LNCAP (cell line): ENCODE results near the gene FANCC.

Experiments
- TF ChIP-seq, protein P1 (sequence below): fragments of 450-650 bp; IDR thresholded peaks from 2 replicates; pipeline ENCODE4 v1.5.1; 2017; ENCODE audit warnings: mild to moderate bottlenecking

FANCC gene

DNA sequence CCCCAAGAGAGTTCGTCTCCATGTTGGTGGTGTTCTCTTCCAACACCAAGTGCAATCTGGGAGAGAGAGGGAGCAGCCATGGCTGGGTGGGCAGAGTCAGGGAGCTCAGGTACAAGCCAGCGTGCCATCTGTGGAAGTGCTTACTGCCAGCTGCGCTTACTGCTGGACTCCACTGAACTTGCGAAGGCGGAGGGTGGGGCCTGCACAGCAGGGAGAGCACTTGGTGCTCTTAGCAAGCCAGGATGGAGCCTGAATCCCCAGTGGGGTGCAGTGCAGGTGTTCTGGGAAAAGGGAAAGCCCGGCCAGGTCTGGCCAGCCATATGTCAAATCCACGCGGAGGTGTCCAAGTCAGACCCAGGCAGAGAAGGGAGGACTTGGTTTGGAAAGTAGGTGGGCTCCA lies 142.0 kb downstream of the FANCC start:
- TF ChIP-seq, protein P1, sequence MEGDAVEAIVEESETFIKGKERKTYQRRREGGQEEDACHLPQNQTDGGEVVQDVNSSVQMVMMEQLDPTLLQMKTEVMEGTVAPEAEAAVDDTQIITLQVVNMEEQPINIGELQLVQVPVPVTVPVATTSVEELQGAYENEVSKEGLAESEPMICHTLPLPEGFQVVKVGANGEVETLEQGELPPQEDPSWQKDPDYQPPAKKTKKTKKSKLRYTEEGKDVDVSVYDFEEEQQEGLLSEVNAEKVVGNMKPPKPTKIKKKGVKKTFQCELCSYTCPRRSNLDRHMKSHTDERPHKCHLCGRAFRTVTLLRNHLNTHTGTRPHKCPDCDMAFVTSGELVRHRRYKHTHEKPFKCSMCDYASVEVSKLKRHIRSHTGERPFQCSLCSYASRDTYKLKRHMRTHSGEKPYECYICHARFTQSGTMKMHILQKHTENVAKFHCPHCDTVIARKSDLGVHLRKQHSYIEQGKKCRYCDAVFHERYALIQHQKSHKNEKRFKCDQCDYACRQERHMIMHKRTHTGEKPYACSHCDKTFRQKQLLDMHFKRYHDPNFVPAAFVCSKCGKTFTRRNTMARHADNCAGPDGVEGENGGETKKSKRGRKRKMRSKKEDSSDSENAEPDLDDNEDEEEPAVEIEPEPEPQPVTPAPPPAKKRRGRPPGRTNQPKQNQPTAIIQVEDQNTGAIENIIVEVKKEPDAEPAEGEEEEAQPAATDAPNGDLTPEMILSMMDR = no peak

DNA sequence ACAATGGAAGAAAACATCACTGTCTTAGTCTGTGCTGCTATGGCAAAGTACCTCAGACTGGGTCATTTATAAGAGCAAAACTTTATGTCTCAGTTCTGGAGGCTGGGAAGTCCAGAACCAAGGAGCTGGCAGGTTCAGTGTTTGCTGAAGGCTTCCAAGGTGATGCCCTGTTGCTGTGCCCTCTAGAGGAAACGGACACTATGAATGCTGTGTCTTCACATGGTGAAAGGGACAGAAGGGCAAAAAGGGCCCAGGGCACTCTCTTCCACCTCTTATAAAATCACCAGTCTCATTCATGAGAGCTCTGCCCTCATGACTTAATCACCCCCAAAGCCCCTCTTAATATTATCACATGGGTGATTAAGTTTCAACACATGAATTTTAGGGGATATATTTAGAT lies 143.5 kb downstream of the FANCC start:
- TF ChIP-seq, protein P1 = 0 out of 2 replicates have a peak, but pooled peaks have one; percentile 23

DNA sequence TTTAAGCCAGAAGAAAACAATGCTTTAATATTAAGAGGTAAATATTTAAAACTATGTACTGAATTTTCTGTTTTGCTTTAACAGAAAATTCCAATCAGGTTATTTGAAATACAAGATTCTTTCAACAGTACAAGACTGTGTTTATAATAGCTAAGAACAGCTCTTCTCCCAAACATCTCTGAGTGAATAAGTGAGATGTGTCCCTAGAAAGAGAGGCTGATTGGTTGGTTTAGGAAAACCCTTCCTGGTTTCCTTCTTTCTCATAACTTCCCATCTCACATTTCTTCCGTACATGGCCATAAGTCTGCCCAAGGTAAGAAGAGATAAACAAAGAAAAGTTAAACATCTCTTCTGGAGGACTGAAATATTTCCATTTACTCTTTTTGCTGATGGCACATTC lies 145.9 kb downstream of the FANCC start:
- TF ChIP-seq, protein P1 = no peak

DNA sequence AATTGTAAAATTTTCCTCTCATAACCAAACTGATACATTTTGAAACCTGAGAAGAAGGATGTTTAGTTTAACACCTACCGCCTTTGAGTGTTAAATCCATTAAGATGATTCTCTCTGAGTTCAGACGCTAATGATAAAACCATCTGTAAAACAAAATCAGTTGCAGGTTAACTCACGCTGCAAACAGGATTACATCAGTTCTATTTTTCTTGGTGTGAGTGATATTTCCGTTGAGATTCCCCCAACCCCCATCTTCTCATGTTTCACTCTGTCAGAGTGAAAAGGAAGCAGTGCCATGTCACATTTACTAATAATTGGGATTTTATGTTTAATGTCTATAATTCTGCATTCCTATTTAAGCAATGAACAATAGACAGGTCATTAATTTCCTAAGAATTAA lies 146.5 kb downstream of the FANCC start:
- TF ChIP-seq, protein P1 = no peak

DNA sequence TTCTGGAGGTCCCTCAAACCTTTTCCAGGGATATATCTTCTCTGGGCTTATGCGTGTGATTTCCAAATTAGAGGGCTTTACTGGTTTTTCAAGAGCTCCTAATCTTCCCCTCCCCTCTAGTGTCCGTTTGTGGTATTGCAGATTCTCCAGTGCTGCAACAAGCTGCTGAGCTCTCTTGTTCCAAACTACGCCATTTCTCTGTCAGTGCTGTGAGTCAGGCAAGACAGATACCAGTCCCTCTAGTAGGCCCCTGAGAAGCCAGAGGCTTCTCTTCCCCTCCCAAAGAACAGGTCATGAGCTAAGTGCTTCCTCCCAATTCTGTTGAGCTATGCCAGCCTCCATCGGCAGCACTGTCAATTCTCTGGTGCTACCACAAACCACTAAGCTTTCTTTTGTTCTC lies 149.5 kb downstream of the FANCC start:
- TF ChIP-seq, protein P1 = peak; percentile 79

DNA sequence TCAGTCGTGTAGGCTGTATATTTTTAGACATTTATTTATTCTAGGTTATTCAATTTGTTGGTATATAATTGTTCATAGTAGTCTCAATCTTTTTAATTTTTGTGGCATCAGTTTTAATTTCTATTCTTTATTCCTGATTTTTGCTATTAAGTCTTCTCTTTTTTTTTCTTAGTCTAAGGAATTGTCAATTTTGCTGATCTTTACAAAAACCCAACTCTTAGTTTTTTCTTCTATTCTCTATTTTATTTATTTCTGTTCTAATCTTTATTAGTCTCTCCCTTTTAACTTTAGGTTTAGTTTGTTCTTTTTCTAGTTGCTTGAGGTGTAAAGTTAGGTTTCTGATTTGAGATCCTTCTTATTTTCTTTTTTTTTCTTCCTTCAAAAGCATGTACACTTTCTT lies 152.5 kb downstream of the FANCC start:
- TF ChIP-seq, protein P1 = no peak

DNA sequence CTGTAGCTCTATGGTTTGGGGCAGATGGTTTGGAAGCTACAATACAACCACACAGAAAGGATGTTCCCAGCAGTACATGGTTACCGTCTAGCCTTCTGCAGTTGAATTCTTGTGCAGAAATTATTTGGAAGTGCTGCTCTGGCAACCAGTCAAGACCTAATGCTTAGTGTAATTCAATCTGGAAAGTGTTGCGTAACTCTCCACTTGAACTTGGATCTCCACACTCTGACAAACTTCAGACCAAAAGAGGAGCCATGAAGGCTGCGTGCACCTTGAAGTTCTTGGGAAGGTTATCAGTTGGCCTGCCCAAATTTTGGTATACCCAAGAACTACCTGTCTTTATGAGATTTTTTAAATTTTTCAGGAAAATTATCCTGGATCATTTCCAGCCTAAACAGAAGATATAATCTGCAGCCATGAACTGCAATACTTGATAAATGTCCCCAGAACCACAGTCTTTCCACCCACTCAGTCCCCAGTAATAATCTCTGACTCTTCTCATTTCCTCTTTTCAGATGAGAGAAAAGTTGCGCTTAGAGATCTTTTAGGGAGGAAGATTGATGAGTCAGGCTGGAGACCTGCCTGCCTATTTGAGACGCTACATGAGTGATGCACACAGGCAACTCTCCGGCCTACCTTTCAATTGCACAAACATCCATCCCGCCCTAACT lies 159.9 kb downstream of the FANCC start:
- TF ChIP-seq, protein P1 = no peak

DNA sequence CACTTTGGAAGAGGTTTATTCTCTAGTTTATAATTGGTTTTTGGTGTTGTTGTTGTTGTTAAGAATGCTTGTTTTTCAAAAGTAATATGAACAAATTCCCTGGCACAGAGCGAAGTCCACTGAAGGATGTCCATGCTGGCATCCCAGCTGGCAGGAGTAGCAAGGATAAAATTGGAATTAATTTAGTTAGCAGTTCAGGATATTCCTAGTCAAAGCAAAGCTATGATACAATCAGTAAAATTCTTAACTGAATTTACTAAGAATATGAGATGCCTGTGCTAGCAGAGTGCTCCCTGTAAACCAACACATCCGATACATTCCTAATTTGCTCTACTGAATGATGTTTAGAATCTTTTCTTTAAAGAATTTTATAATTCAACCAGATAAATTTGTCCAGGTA lies 161.4 kb downstream of the FANCC start:
- TF ChIP-seq, protein P1 = no peak
